ENCODE data around the gene SURF6. TPM values are rescaled to one million over a fixed set of nuclear protein-coding genes. Genes with fewer than 3 reads are reported as not detected.
"Not testable (repeated sequence)": the region's sequence is repeated elsewhere in the genome, so short reads cannot be mapped to it uniquely, and the experiment has no call there.

The SURF6 gene
- total RNA-seq, 4 donors from 2014 or later = 21.6 to 36.3 (median 31.5) TPM

GRCh38 chr9:133331641-133332380 is 4.2 kb downstream of the SURF6 start:
- Histone ChIP-seq H3K9me3 (no peaks in the 10 kb centered on the region), H3K27me3 (no peaks in the 10 kb centered on the region), H3K4me1 (peaks cover 0 to 28% (median 22%) of the 10 kb centered on the region in 4 donors), H3K4me3 (no peak overlapping the region), H3K36me3 (peaks cover 4 to 59% (median 31%) of the 10 kb centered on the region in 3 donors), H3K27ac (no peak overlapping the region)
- 96 to 97% methylated on average over 50 to 57 of the region's 57 CpGs for WGBS, 2 donors
- DNase-seq (ENCODE audit: low spot score in 2 of 2) = no peak
- TF ChIP-seq EP300 (IDR thresholded peaks at IDR 0.05) (no peak), CTCF (IDR thresholded peaks at IDR 0.05) (no peak), POLR2A (IDR thresholded peaks at IDR 0.05) (no peak)

GRCh38 chr9:133331221-133331620 is 4.8 kb downstream of the SURF6 start:
- H3K27ac ChIP-seq = no peak overlapping the region
- H3K4me1 ChIP-seq = peaks cover 0 to 22% (median 19%) of the 10 kb centered on the region in 4 donors
- 80 to 85% methylated on average over 13 to 17 of the region's 19 CpGs for WGBS, 2 donors
- no peak for DNase-seq (ENCODE audit: low spot score in 2 of 2)
- H3K9me3 ChIP-seq = no peaks in the 10 kb centered on the region
- no peak for TF ChIP-seq CTCF (IDR thresholded peaks at IDR 0.05)
- TF ChIP-seq EP300 (IDR thresholded peaks at IDR 0.05) = no peak
- TF ChIP-seq POLR2A (IDR thresholded peaks at IDR 0.05) = no peak
- H3K27me3 ChIP-seq = no peaks in the 10 kb centered on the region
- H3K36me3 ChIP-seq = peaks cover 4 to 59% (median 31%) of the 10 kb centered on the region in 3 donors
- H3K4me3 ChIP-seq = no peak overlapping the region

- DNase-seq (ENCODE audit: low spot score in 2 of 2); H3K9me3 ChIP-seq; H3K27ac ChIP-seq; H3K4me3 ChIP-seq; H3K27me3 ChIP-seq: not testable (repeated sequence)
- TF ChIP-seq CTCF (IDR thresholded peaks at IDR 0.05) = peak; percentile 33 to 61 (median 54)
- H3K4me1 ChIP-seq = peaks cover 0 to 13% (median 9%) of the 10 kb centered on the region in 4 donors
- 52 to 54% methylated on average over 21 of the region's 21 CpGs for WGBS, 2 donors
- H3K36me3 ChIP-seq = peaks cover 4 to 57% (median 31%) of the 10 kb centered on the region in 3 donors
Measured at GRCh38 chr9:133329306-133330156, 6.5 kb downstream of the SURF6 start.

GRCh38 chr9:133327834-133328484 is 8.0 kb downstream of the SURF6 start:
- Histone ChIP-seq H3K4me3 (no peak overlapping the region), H3K27ac (no peak overlapping the region), H3K36me3 (peaks cover 0 to 41% (median 18%) of the 10 kb centered on the region in 3 donors), H3K9me3 (no peaks in the 10 kb centered on the region), H3K4me1 (no peaks in the 10 kb centered on the region), H3K27me3 (no peaks in the 10 kb centered on the region)
- DNase-seq (ENCODE audit: low spot score in 2 of 2) = no peak
- 89 to 91% methylated on average over 10 of the region's 10 CpGs for WGBS, 2 donors
- TF ChIP-seq CTCF (IDR thresholded peaks at IDR 0.05) (no peak), POLR2A (IDR thresholded peaks at IDR 0.05) (no peak), EP300 (IDR thresholded peaks at IDR 0.05) (no peak)

- H3K4me1 ChIP-seq; H3K9me3 ChIP-seq; H3K27ac ChIP-seq; H3K27me3 ChIP-seq; H3K4me3 ChIP-seq; DNase-seq (ENCODE audit: low spot score in 2 of 2): not testable (repeated sequence)
- H3K36me3 ChIP-seq = peaks cover 0 to 32% (median 8%) of the 10 kb centered on the region in 3 donors
- 89% methylated on average over 6 of the region's 6 CpGs for WGBS, 2 donors
Measured at GRCh38 chr9:133327021-133327420, 9.0 kb downstream of the SURF6 start.
